VCaP (cell line): ENCODE results near the gene LUC7L2.
"Not testable (repeated sequence)": the region's sequence is repeated elsewhere in the genome, so short reads cannot be mapped to it uniquely, and the experiment has no call there.

Experiments used
- H3K27ac ChIP-seq: fragments of 450-650 bp; 2 replicates; pipeline ENCODE4 v1.5.1; 2017
- CTCF ChIP-seq: fragments of 450-650 bp; conservative IDR thresholded peaks from 2 replicates; pipeline ENCODE4 v1.5.1; 2017; ENCODE audit warnings: mild to moderate bottlenecking, moderate library complexity

The LUC7L2 gene

DNA sequence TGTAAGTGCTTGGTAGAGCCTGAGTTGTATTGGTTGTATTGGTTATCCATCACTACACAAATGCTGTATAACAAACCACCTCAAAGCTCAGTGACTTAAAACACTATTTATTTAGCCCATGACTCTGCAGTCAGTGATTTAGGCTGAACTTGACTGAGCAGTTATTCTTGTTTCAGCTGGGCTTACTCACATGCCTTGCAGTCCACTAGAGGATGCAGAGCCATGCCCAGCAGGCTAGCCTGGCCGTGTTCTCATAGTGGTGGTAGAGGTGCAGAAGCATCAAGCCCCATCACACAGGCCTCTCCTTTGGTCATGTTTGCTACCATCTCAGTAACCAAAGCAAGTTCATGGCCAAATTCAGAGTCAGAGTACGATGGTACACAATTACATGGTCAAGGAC lies 43.9 kb downstream of the LUC7L2 start:
- H3K27ac ChIP-seq = no peak overlapping the region
- TF ChIP-seq CTCF = no peak

GRCh38 chr7:139407555-139407954 lies 47.9 kb downstream of the LUC7L2 start:
- no peak overlapping the region for H3K27ac ChIP-seq
- no peak for TF ChIP-seq CTCF

DNA sequence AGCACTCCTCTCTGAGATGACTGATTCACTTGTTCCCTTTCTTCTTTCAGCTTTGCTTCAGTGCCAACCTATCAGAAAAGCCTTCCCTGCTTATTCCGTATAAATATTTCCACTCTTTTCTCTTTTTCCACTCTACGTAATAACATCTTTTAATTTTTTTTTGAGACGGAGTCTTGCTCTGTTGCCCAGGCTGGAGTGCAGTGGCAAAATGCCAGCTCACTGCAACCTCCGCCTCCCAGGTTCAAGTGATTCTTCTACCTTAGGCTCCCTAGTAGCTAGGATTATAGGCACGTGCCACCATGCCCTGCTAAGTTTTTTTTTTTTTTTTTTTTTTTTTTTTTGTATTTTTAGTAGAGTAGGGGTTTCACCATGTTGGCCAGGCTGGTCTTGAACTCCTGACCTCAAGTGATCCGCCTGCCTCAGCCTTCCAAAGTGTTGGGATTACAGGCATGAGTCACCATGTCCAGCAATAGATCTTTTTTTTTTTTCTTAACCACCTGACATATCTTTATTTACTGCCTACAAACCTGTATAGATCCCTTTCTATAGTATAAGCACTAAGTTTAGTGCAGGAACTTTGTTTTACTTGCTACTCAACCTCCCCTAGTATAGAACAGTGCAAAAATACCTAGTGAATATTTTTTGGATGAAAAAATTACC lies 55.2 kb downstream of the LUC7L2 start:
- H3K27ac ChIP-seq = not testable (repeated sequence)

DNA sequence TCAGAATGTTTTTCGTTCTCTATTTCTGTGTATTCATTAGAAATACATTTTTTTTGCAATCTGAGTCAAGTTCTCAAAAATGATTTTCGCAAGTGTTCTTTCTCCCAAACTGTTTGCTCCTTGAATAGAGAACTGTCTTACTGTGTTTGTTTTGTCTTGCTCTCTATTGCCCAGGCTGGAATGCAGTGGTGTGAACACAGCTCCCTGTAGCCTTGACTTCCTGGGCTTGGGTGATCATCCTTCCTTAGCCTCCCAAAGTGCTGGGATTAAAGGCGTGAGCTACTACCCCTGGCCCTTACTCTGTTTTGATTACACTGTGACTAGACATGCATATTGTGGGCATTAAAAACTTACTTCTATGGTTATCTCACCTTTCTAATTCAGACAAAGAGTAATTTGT lies 56.7 kb downstream of the LUC7L2 start:
- TF ChIP-seq CTCF = no peak
- no peak overlapping the region for H3K27ac ChIP-seq

DNA sequence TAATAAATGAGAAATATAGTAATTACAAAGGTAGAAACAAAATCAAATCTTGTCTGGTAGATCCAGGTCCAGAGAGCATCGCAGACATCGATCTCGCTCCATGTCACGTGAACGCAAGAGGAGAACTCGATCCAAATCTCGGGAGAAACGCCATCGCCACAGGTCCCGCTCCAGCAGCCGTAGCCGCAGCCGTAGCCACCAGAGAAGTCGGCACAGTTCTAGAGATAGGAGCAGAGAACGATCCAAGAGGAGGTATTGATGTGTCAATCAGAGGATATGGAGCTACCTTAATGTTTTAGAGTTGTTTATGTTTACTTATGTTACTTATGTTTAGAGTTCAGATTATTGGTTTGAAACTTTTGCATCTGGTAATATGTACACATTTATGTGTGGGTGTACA lies 57.8 kb downstream of the LUC7L2 start:
- no peak overlapping the region for H3K27ac ChIP-seq
- no peak for TF ChIP-seq CTCF

GRCh38 chr7:139421123-139421522 lies 61.4 kb downstream of the LUC7L2 start:
- no peak overlapping the region for H3K27ac ChIP-seq
- TF ChIP-seq CTCF = no peak

GRCh38 chr7:139422126-139422525 lies 62.4 kb downstream of the LUC7L2 start:
- peak overlapping the region; percentile 25; the same call in 1 of the 2 replicates for H3K27ac ChIP-seq
- no peak for TF ChIP-seq CTCF

DNA sequence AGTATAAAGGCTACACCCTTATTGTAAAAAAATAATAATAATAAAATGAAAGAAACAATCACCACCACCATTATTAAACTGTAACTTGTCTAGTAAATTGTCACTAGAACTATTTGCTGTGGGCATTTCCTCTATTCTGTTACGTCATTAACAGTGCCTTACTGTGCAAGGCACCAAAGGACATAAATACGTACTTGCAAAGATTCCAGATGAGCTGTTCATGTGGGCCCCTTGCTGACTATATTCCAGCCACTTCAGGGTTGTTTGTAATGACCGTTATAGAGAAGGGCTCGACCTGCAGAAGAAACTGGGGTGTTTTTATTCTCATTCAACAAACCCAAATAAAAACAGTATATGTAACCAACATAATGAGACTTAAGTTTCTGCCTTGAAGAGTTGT lies 63.4 kb downstream of the LUC7L2 start:
- TF ChIP-seq CTCF = no peak
- H3K27ac ChIP-seq = no peak overlapping the region
